B cell (primary cell): Measurements from ENCODE around the gene SLC37A1. TPM values are rescaled to one million over a fixed set of nuclear protein-coding genes. Genes with fewer than 3 reads are reported as not detected.

Experiments used
- ATAC-seq: fragments of 200-7000 bp; cut with Tn5 transposase; one replicate; pipeline ENCODE4 v1.10.0; 2021; ENCODE audit warnings: low read depth, mild to moderate bottlenecking, moderate number of reproducible peaks, moderate library complexity
- CTCF ChIA-PET: fragments of 350-600 bp; sonication (Branson Sonifier 250); formaldehyde crosslinking; loops from one replicate; lab custom pipeline; 2021; ENCODE audit warnings: antibody characterized with exemption, inconsistent platforms; lab: Charles Lee
- POLR2A ChIA-PET: fragments of 350-600 bp; sonication (Branson Sonifier 250); formaldehyde crosslinking; loops from one replicate; lab custom pipeline; 2021; ENCODE audit warnings: antibody characterized with exemption; lab: Charles Lee
- DNase-seq: peaks from one replicate; pipeline ENCODE4 v3.0.0; 2013
- H2AFZ ChIP-seq: 2 replicates; pipeline ENCODE4 v1.6.1; 2012; ENCODE audit warnings: mild to moderate bottlenecking, low read depth, low read length; ENCODE audit not compliant: insufficient read depth, poor library complexity, severe bottlenecking
- H3K27ac ChIP-seq, 2 donors: 1 replicate in 1 of 2; 2 replicates in 1 of 2; pipeline ENCODE4 v1.5.1; 2012 to 2013; ENCODE audit warnings: low read length in 2 of 2, mild to moderate bottlenecking in 2 of 2, moderate library complexity in 1 of 2
- H3K27me3 ChIP-seq, 4 experiments: fragments of 200-600 bp in 1 of 4; sonication (generic) in 1 of 4; replicated peaks in 1 of 4; 1 replicate in 2 of 4; 2 replicates in 2 of 4; pipeline versions ENCODE4 v1.6.1 to v1.7.0; 2013 to 2016; ENCODE audit warnings: low read length in 3 of 4, mild to moderate bottlenecking in 2 of 4, mixed read lengths in 1 of 4, moderate library complexity in 1 of 4; ENCODE audit not compliant: insufficient read depth in 4 of 4, control insufficient read depth in 3 of 4; ENCODE audit errors: control extremely low read depth in 1 of 4
- H3K36me3 ChIP-seq, 2 experiments: replicated peaks in 1 of 2; 1 replicate in 1 of 2; 2 replicates in 1 of 2; pipeline versions ENCODE4 v1.6.1 to v1.7.1; 2013; ENCODE audit warnings: low read length in 1 of 2; ENCODE audit not compliant: insufficient read depth in 2 of 2, control insufficient read depth in 1 of 2; ENCODE audit errors: control extremely low read depth in 1 of 2, extremely low read depth in 1 of 2
- H3K4me1 ChIP-seq, 2 donors: fragments of 200-600 bp in 1 of 2; sonication (generic) in 1 of 2; 1 replicate in 1 of 2; 2 replicates in 1 of 2; pipeline versions ENCODE4 v1.5.1 to v1.6.1; 2013 to 2017; ENCODE audit warnings: low read length in 2 of 2; ENCODE audit not compliant: control insufficient read depth in 2 of 2, insufficient read depth in 2 of 2
- H3K4me2 ChIP-seq: replicated peaks from 2 replicates; pipeline ENCODE3; 2012; ENCODE audit warnings: mild to moderate bottlenecking, low read depth, low read length; ENCODE audit not compliant: poor library complexity, severe bottlenecking
- H3K4me3 ChIP-seq, 5 experiments: fragments of 200-600 bp in 1 of 5; sonication (generic) in 1 of 5; 1 replicate in 3 of 5; 2 replicates in 2 of 5; pipeline versions ENCODE4 v1.5.1 to v1.7.0; 2011 to 2016; ENCODE audit warnings: low read length in 4 of 5, mild to moderate bottlenecking in 4 of 5, low read depth in 2 of 5, control low read depth in 1 of 5, moderate library complexity in 1 of 5; ENCODE audit not compliant: insufficient read depth in 1 of 5; ENCODE audit errors: control extremely low read depth in 1 of 5, extremely low read depth in 1 of 5
- H3K79me2 ChIP-seq: fragments of 200-600 bp; sonication (generic); one replicate; pipeline ENCODE4 v1.6.0; 2016; ENCODE audit warnings: low read length; ENCODE audit not compliant: control insufficient read depth, insufficient read depth
- H3K9ac ChIP-seq: fragments of 200-600 bp; sonication (generic); 2 replicates; pipeline ENCODE4 v1.6.1; 2017; ENCODE audit warnings: mild to moderate bottlenecking, low read length, moderate library complexity
- H3K9me3 ChIP-seq, 3 donors: one replicate each; pipeline versions ENCODE4 v1.6.1 to v1.7.1; 2013; ENCODE audit warnings: low read length in 2 of 3; ENCODE audit not compliant: control insufficient read depth in 2 of 3, insufficient read depth in 1 of 3; ENCODE audit errors: control extremely low read depth in 1 of 3
- H4K20me1 ChIP-seq: 2 replicates; pipeline ENCODE4 v1.6.0; 2012; ENCODE audit warnings: mild to moderate bottlenecking, low read length; ENCODE audit not compliant: insufficient read depth, control insufficient read depth, poor library complexity, severe bottlenecking
- H3K27ac Mint-ChIP-seq: one replicate; pipeline ENCODE4 v1.8.0; 2021; ENCODE audit warnings: mixed read lengths
- H3K27me3 Mint-ChIP-seq: one replicate; pipeline ENCODE4 v1.8.0; 2021; ENCODE audit warnings: mixed read lengths
- H3K4me1 Mint-ChIP-seq: one replicate; pipeline ENCODE4 v1.8.0; 2021; ENCODE audit warnings: mixed read lengths
- H3K4me3 Mint-ChIP-seq: one replicate; pipeline ENCODE4 v1.8.0; 2021; ENCODE audit warnings: mixed read lengths
- H3K9me3 Mint-ChIP-seq: one replicate; pipeline ENCODE4 v1.8.0; 2022; ENCODE audit warnings: mixed read lengths; ENCODE audit not compliant: insufficient read depth
- CTCF ChIP-seq: fragments of 200-600 bp; IDR thresholded peaks from one replicate; pipeline ENCODE4 v1.8.0; 2022; ENCODE audit warnings: antibody characterized with exemption, mild to moderate bottlenecking
- EZH2 ChIP-seq: IDR thresholded peaks from 2 replicates; pipeline ENCODE4 v1.6.1; 2012; ENCODE audit warnings: borderline replicate concordance, low read depth, mild to moderate bottlenecking, moderate library complexity, low read length; ENCODE audit not compliant: insufficient read depth, poor library complexity, severe bottlenecking
- WGBS: methylation state at CpG from one replicate; pipeline ENCODE4 v1.1.5; 2013; ENCODE audit warnings: missing lambda C conversion rate; ENCODE audit not compliant: insufficient coverage; 5-methylcytosine and 5-hydroxymethylcytosine counted together
- intact Hi-C: fragments of 100-400 bp; cut with micrococcal nuclease; formaldehyde crosslinking; loops from one replicate; pipeline ENCODE4 v1.10.0; 2022
- polyA plus RNA-seq: library from polyadenylated mRNA; depleted of rRNA; stranded (reverse); fragments of >200 nt; gene quantifications from 2 replicates; pipeline ENCODE4 v1.2.3, GENCODE V29; 2012
- total RNA-seq, 2 donors: library from RNA; stranded (reverse); fragments of 120-200 nt in 1 of 2; gene quantifications; 1 replicate in 1 of 2; 2 replicates in 1 of 2; pipeline versions ENCODE4 v1.2.3 to v1.2.4, GENCODE V29; 2013 to 2022

Gene SLC37A1
- total and polyA plus RNA-seq, 2 donors (not counting 1 experiment from before 2014, with no cell fraction given) = 38.1 to 60.2 TPM

- no peaks in the 10 kb centered on the region for H3K9me3 Mint-ChIP-seq
- ChIA-PET CTCF (interaction anchor here (0.9 to 2.0 kb wide), 7 partner anchors 11 to 698 kb away, joined by 3 to 17 read pairs (median 4); no protein-coding TSS in a partner anchor), POLR2A (interaction anchor here (0.7 to 1.2 kb wide), 4 partner anchors 11 to 175 kb away, joined by 3 to 4 read pairs (median 3); no protein-coding TSS in a partner anchor)
- peak overlapping the region; percentile 77 for H3K27ac Mint-ChIP-seq
- no peak for TF ChIP-seq EZH2
- no peak for TF ChIP-seq CTCF
- peak overlapping the region; percentile 90 to 91 for H3K27ac ChIP-seq
- peaks cover 4% of the 10 kb centered on the region for H4K20me1 ChIP-seq
- H3K27me3 Mint-ChIP-seq = no peaks in the 10 kb centered on the region
- H3K4me3 ChIP-seq = peak overlapping the region; percentile 63 to 94 (median 84)
- peak overlapping the region; percentile 61 for H2AFZ ChIP-seq
- peak overlapping the region; percentile 88 for H3K4me3 Mint-ChIP-seq
- H3K4me1 Mint-ChIP-seq = peaks cover 39% of the 10 kb centered on the region
- no peaks in the 10 kb centered on the region for H3K9me3 ChIP-seq
- intact Hi-C loops = loop anchor here (1.0 kb wide), 3 partner anchors 10 to 20 kb away; partner anchors contain the start of gene RSPH1
- H3K36me3 ChIP-seq = peaks cover 1 to 22% of the 10 kb centered on the region in 2 experiments
- peak overlapping the region; percentile 92 for H3K4me2 ChIP-seq
- H3K9ac ChIP-seq = peak overlapping the region; percentile 92
- DNase-seq (peak; percentile 81), ATAC-seq (peak; percentile 74)
- no peaks in the 10 kb centered on the region for H3K27me3 ChIP-seq
- under 1% methylated on average over 63 of the region's 77 CpGs for WGBS
- H3K4me1 ChIP-seq = peaks cover 14 to 26% of the 10 kb centered on the region in 2 donors
- H3K79me2 ChIP-seq = peaks cover 52% of the 10 kb centered on the region
These were observed 582 bp downstream of the SLC37A1 start for GRCh38 chr21:42513985-42514882.
